K562 (cell line): ENCODE data around the gene USP13. TPM values are rescaled to one million over a fixed set of nuclear protein-coding genes. Genes with fewer than 3 reads are reported as not detected.

Experiments used
- EP300 ChIP-seq: IDR thresholded peaks from 2 replicates; pipeline ENCODE4 v1.6.1; 2012; ENCODE audit warnings: low read length, improper control_type of control experiment
- ERF ChIP-seq: fragments of 450-650 bp; formaldehyde crosslinking; IDR thresholded peaks from 2 replicates; pipeline ENCODE4 v1.4.0; 2020; ENCODE audit warnings: mild to moderate bottlenecking, mixed read lengths
- HCFC1 ChIP-seq: IDR thresholded peaks from 2 replicates; pipeline ENCODE4 v1.6.1; 2012; ENCODE audit warnings: low read depth, low read length, improper control_type of control experiment
- L3MBTL2 ChIP-seq: fragments of 450-650 bp; IDR thresholded peaks from 2 replicates; pipeline ENCODE4 v1.6.1; 2016; ENCODE audit warnings: mild to moderate bottlenecking, moderate library complexity
- MCM5 ChIP-seq: fragments of 450-650 bp; IDR thresholded peaks from 2 replicates; pipeline ENCODE4 v1.6.1; 2016; ENCODE audit warnings: low read depth
- ZNF311 ChIP-seq: fragments of 250-450 bp; sonication (Bioruptor Pico); IDR thresholded peaks from 2 replicates; pipeline ENCODE4 v1.4.0; 2020; ENCODE audit warnings: mild to moderate bottlenecking, moderate library complexity
- polyA plus RNA-seq, 8 experiments: library from polyadenylated mRNA; depleted of rRNA in 4 of 8; stranded (reverse) in 5 of 8; unstranded in 3 of 8; fragments of >200 nt; fragmentation: Nextera tagmentation in 2 of 8; fragmentation: Illumina TruSeq in 1 of 8; extraction: Ambion mirVana in 2 of 8; extraction: Trizol in 1 of 8; gene quantifications; 2 replicates each; pipeline versions ENCODE4 v1.2.1 to v1.2.3, GENCODE V29; 2011 to 2014; ENCODE audit warnings: inconsistent platforms in 1 of 8, missing spikeins in 1 of 8
- total RNA-seq, 7 experiments: library from RNA; depleted of rRNA in 6 of 7; stranded (reverse); fragments of >200 nt in 6 of 7; fragmentation: Illumina TruSeq in 2 of 7; extraction: Trizol in 2 of 7; gene quantifications; 2 replicates each; pipeline versions ENCODE4 v1.2.1 to v1.2.3, GENCODE V29; 2011 to 2021; ENCODE audit warnings: low replicate concordance in 1 of 7
- TF ChIP-seq, protein P1 (sequence below): sonication (generic); formaldehyde crosslinking; IDR thresholded peaks from 2 replicates; pipeline ENCODE4 v1.8.0; 2022; ENCODE audit warnings: mild to moderate bottlenecking, missing genetic modification reagents
- TF ChIP-seq, protein P2 (sequence below): IDR thresholded peaks from 3 replicates; pipeline ENCODE4 v1.6.1; 2011; ENCODE audit warnings: borderline replicate concordance, mild to moderate bottlenecking; ENCODE audit not compliant: insufficient read length, insufficient read depth
- TF ChIP-seq, protein P3 (sequence below), 2 experiments: fragments of 450-650 bp; IDR thresholded peaks; 2 replicates each; pipeline ENCODE4 v1.6.1; 2016; ENCODE audit warnings: mild to moderate bottlenecking in 2 of 2, borderline replicate concordance in 1 of 2, low read depth in 1 of 2, moderate library complexity in 1 of 2
- TF ChIP-seq, protein P4 (sequence below): fragments of 450-650 bp; IDR thresholded peaks from 2 replicates; pipeline ENCODE4 v1.6.1; 2017; ENCODE audit warnings: antibody characterized with exemption, mild to moderate bottlenecking
- TF ChIP-seq, protein P5 (sequence below), 2 experiments: fragments of 250-450 bp in 1 of 2; fragments of 450-650 bp in 1 of 2; sonication (Bioruptor Pico) in 1 of 2; IDR thresholded peaks; 2 replicates each; pipeline versions ENCODE4 v1.6.1 to v1.8.0; 2016 to 2021; ENCODE audit warnings: mild to moderate bottlenecking in 2 of 2, moderate library complexity in 2 of 2, missing compliant biosample characterization in 1 of 2, missing genetic modification characterization in 1 of 2

Gene USP13
- total and polyA plus RNA-seq, 9 of the 15 experiments (the other 6 are each of a cell fraction or from before 2014, with no cell fraction given) = 0.11 to 2.3 (median 0.51) TPM

DNA sequence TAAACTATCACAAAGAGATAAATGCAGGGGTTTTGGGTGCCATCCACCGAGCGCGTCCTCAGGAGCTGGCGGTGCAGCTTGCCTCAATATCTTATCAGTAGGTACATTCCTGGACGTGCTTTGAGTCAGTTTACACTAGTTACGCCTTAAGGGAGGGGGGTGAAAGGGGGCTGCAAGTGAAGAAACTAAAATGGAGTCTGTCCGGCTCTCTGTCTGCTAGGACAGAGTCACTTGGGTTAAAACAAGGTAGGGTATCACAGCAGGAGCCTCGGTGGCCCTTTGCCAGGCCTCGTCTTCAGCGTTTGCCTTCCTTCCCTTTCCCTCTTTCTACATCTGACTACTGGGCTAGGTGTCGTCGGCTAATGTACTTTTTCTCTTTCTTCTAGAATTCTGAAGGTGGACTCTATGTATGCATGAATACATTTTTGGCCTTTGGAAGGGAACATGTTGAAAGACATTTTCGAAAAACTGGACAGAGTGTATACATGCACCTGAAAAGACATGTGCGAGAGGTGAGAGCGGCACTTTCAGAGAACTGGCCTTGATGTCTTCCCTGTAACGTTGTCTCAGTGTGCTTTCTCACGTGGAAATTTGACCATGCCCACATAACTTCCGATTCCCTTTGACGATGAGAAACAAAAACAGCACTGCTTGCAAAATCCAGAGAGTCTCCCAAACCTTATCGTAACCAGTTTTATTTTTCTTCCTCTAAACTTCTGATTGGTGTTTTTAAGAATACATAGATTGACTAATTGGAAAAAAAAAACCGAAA is 28.8 kb downstream of the USP13 start (continued):
- TF ChIP-seq EP300 (no peak), ERF (CRISPR knock-in tag) (no peak), ZNF311 (CRISPR knock-in tag) (peak; percentile 74), MCM5 (no peak), HCFC1 (no peak), L3MBTL2 (no peak)
- TF ChIP-seq, protein P1, sequence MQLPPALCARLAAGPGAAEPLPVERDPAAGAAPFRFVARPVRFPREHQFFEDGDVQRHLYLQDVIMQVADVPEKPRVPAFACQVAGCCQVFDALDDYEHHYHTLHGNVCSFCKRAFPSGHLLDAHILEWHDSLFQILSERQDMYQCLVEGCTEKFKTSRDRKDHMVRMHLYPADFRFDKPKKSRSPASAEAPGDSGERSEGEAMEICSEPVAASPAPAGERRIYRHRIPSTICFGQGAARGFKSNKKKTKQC (CRISPR knock-in tag) = no peak
- TF ChIP-seq, protein P2, sequence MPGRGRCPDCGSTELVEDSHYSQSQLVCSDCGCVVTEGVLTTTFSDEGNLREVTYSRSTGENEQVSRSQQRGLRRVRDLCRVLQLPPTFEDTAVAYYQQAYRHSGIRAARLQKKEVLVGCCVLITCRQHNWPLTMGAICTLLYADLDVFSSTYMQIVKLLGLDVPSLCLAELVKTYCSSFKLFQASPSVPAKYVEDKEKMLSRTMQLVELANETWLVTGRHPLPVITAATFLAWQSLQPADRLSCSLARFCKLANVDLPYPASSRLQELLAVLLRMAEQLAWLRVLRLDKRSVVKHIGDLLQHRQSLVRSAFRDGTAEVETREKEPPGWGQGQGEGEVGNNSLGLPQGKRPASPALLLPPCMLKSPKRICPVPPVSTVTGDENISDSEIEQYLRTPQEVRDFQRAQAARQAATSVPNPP = no peak
- TF ChIP-seq, protein P3, sequence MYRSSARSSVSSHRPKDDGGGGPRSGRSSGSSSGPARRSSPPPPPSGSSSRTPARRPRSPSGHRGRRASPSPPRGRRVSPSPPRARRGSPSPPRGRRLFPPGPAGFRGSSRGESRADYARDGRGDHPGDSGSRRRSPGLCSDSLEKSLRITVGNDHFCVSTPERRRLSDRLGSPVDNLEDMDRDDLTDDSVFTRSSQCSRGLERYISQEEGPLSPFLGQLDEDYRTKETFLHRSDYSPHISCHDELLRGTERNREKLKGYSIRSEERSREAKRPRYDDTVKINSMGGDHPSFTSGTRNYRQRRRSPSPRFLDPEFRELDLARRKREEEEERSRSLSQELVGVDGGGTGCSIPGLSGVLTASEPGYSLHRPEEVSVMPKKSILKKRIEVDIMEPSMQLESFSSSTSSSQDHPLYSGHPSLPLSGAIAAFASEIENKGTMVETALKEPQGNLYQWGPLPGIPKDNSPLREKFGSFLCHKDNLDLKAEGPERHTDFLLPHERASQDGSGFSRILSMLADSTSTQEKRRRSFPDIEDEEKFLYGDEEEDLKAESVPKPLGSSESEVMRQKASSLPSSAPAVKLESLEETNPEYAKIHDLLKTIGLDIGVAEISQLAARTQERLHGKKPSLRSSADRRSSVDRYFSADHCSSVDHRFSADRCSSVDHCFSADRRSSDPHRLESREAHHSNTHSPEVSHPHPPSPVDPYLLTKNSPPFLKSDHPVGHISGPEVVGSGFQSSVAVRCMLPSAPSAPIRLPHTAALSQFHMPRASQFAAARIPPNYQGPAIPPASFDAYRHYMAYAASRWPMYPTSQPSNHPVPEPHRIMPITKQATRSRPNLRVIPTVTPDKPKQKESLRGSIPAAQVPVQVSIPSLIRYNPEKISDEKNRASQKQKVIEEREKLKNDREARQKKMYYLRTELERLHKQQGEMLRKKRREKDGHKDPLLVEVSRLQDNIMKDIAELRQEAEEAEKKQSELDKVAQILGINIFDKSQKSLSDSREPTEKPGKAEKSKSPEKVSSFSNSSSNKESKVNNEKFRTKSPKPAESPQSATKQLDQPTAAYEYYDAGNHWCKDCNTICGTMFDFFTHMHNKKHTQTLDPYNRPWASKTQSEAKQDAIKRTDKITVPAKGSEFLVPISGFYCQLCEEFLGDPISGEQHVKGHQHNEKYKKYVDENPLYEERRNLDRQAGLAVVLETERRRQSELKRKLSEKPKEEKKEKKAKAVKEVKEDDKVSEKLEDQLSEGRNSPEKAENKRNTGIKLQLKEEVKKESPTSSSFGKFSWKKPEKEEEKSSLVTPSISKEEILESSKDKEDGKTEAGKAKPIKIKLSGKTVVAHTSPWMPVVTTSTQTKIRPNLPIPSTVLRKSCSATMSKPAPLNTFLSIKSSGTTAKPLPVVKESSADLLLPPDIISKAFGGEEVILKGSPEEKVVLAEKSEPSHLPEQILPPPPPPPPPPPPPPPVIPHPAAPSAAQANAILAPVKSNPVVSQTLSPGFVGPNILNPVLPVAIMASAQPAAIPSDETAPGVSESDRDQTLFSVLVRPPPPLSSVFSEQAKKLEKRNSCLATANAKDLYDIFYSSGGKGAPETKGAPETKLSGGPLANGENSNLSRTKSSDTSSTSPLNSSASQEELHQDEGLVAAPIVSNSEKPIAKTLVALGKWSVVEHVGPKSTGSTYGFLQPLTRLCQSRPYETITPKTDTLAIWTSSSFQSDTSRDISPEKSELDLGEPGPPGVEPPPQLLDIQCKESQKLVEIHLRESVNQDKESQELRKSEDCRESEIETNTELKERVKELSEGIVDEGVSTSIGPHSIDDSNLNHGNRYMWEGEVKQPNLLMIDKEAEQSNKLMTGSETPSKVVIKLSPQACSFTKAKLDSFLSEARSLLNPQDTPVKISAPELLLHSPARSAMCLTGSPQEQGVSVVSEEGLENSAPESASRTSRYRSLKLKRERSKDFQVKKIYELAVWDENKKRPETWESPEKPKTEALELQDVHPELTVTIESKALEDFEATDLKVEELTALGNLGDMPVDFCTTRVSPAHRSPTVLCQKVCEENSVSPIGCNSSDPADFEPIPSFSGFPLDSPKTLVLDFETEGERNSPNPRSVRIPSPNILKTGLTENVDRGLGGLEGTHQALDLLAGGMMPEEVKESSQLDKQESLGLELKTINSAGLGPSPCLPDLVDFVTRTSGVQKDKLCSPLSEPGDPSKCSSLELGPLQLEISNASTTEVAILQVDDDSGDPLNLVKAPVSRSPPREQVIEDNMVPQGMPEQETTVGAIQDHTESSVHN (IDR thresholded peaks at IDR 0.05; ENCODE audit: borderline replicate concordance in 1 of 2, low read depth in 1 of 2) = no peak
- TF ChIP-seq, protein P4, sequence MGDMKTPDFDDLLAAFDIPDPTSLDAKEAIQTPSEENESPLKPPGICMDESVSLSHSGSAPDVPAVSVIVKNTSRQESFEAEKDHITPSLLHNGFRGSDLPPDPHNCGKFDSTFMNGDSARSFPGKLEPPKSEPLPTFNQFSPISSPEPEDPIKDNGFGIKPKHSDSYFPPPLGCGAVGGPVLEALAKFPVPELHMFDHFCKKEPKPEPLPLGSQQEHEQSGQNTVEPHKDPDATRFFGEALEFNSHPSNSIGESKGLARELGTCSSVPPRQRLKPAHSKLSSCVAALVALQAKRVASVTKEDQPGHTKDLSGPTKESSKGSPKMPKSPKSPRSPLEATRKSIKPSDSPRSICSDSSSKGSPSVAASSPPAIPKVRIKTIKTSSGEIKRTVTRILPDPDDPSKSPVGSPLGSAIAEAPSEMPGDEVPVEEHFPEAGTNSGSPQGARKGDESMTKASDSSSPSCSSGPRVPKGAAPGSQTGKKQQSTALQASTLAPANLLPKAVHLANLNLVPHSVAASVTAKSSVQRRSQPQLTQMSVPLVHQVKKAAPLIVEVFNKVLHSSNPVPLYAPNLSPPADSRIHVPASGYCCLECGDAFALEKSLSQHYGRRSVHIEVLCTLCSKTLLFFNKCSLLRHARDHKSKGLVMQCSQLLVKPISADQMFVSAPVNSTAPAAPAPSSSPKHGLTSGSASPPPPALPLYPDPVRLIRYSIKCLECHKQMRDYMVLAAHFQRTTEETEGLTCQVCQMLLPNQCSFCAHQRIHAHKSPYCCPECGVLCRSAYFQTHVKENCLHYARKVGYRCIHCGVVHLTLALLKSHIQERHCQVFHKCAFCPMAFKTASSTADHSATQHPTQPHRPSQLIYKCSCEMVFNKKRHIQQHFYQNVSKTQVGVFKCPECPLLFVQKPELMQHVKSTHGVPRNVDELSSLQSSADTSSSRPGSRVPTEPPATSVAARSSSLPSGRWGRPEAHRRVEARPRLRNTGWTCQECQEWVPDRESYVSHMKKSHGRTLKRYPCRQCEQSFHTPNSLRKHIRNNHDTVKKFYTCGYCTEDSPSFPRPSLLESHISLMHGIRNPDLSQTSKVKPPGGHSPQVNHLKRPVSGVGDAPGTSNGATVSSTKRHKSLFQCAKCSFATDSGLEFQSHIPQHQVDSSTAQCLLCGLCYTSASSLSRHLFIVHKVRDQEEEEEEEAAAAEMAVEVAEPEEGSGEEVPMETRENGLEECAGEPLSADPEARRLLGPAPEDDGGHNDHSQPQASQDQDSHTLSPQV = peak; percentile 70
- TF ChIP-seq, protein P5, sequence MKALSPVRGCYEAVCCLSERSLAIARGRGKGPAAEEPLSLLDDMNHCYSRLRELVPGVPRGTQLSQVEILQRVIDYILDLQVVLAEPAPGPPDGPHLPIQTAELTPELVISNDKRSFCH (CRISPR knock-in tag; IDR thresholded peaks at IDR 0.05) = no peak
- TF ChIP-seq, protein P5 (tag; IDR thresholded peaks at IDR 0.05) = peak; percentile 93
